ENCODE results near the gene RNU1-3.
"Not testable (repeated sequence)": the region's sequence is repeated elsewhere in the genome, so short reads cannot be mapped to it uniquely, and the experiment has no call there.

The RNU1-3 gene

DNA sequence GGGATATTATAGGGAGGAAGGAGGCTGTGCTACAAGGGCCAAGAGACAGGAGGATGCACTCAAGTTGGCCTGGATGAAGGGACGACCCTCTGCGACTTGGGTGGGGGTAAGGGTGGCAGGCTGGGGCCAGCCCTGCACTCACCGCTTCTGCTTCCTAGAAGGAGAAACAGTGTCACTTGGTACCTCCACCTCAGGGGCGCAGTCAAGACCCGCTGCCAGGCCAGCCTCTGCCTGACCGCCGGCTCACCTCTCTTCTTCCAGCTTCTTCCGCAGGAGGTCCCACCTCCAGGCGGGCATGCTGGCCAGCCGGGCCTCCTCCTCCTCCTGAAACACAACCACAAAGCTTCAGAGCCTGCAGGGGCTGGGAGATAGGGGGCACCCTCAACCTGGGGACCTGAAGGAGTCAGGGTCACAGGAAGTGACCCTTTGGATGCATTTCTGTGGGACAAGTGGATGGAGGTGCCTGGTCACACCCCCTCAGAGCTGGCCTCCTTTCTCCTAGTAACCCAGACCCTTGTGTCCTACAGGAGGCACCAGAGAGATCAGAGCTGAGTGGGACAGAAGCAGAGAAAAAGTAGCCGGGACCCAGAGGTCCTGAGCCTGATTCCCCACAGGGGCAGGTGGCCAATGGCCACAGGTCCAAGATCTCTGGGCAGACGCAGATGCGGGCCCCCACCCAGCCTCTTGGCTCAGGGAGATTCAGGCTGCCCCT, 24.4 kb upstream of the RNU1-3 start:
- H3K36me3 ChIP-seq (replicated peaks); H3K27ac ChIP-seq; in situ Hi-C loops (cut with HindIII; ENCODE audit: low pct_ligation_motif_present, low sequenced_read_pairs); H3K27me3 ChIP-seq (replicated peaks); H3K4me3 ChIP-seq (ENCODE audit: low read depth, low read length); DNase-seq: not testable (repeated sequence)

DNA sequence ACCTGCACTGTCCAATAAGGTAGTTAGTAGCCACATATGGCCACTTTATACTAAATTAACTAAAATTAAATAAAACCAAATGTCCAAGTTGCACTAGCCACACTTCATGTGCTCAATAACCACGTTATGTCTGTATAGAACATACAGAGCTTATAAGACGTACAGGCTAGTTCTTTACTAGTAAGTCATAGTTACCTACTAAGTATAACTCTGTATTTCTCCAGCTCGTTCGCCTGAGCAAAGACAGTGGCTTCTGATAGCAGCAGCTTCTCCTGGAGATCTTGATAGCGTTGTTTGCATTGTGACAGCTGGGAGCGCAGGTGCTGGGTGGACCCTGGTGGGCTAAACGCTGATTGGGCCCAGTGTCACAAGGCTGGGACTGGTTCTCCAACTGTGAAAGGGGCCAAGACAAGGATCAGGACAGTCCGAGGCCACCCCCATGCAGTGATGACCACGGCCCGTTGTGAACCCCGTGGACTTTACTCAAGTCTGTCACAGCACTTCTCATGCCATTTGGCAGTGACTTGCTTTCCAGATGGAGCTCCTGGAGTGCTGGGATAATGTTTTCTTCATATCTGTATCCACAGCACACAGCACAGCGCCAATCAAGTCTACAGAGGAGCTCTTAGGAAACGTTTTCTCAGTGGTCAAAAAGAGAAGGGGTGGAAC, 20.5 kb upstream of the RNU1-3 start:
- in situ Hi-C loops (cut with HindIII; ENCODE audit: low pct_ligation_motif_present, low sequenced_read_pairs); DNase-seq; H3K4me3 ChIP-seq (ENCODE audit: low read depth, low read length); H3K27ac ChIP-seq; H3K36me3 ChIP-seq (replicated peaks): not testable (repeated sequence)
- H3K27me3 ChIP-seq (replicated peaks), result peaks cover 12% of the 10 kb centered on the region

DNA sequence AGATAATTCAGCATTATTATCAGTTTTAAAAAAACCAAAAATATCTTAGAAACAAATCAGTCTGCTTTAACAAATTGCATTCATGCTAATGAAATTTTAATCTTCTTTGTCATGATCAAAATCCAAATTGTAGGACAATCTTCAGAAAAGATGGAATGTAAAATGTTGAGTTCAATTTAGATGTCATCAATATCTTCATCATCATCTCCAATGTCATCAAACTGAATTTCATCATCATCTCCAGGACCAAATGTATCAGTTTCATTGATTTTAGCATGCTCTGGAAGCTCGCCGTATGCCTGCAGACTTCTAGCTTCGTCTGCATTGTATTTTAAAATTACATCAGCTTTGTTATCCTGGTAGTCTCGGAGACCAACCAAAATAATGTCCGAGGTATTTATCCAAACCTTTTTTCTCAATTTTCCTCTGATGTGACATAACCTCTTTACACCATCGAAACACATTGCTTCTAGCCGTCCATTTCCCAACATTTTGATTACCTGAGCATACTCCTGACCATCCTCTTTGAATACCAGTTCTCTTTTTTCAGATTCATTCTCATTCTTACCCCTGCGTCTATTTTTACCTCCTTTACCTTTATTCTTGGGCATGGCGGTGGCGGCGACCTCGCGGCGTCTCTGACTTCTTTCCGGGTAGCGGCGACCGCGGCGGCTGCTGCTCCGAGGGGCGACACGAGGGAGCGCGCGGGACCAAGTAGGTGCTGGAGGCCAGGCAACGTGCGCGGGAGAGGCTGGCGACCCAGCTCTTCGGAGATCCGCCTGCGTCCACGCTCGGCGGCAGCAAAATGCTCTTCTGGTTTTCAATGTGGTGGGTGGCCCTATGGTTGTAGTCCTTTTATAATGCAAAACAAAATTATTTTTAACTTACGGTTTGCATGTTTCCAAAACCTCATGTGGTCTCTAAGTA, 19.0 kb upstream of the RNU1-3 start:
- DNase-seq; H3K36me3 ChIP-seq (replicated peaks); H3K4me3 ChIP-seq (ENCODE audit: low read depth, low read length); in situ Hi-C loops (cut with HindIII; ENCODE audit: low pct_ligation_motif_present, low sequenced_read_pairs); H3K27ac ChIP-seq: not testable (repeated sequence)
- H3K27me3 ChIP-seq (replicated peaks), result peaks cover 12% of the 10 kb centered on the region

GRCh38 chr1:16684738-16685337, 18.1 kb upstream of the RNU1-3 start:
- H3K4me3 ChIP-seq (ENCODE audit: low read depth, low read length); H3K27ac ChIP-seq; in situ Hi-C loops (cut with HindIII; ENCODE audit: low pct_ligation_motif_present, low sequenced_read_pairs); DNase-seq; H3K36me3 ChIP-seq (replicated peaks): not testable (repeated sequence)
- peaks cover 12% of the 10 kb centered on the region for H3K27me3 ChIP-seq (replicated peaks)
- TF ChIP-seq, protein P1, sequence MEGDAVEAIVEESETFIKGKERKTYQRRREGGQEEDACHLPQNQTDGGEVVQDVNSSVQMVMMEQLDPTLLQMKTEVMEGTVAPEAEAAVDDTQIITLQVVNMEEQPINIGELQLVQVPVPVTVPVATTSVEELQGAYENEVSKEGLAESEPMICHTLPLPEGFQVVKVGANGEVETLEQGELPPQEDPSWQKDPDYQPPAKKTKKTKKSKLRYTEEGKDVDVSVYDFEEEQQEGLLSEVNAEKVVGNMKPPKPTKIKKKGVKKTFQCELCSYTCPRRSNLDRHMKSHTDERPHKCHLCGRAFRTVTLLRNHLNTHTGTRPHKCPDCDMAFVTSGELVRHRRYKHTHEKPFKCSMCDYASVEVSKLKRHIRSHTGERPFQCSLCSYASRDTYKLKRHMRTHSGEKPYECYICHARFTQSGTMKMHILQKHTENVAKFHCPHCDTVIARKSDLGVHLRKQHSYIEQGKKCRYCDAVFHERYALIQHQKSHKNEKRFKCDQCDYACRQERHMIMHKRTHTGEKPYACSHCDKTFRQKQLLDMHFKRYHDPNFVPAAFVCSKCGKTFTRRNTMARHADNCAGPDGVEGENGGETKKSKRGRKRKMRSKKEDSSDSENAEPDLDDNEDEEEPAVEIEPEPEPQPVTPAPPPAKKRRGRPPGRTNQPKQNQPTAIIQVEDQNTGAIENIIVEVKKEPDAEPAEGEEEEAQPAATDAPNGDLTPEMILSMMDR (IDR thresholded peaks at IDR 0.05; ENCODE audit: low read depth, low read length, missing control alignments), result peak; percentile 23

GRCh38 chr1:16684152-16684551, 17.4 kb upstream of the RNU1-3 start:
- in situ Hi-C loops (cut with HindIII; ENCODE audit: low pct_ligation_motif_present, low sequenced_read_pairs); H3K36me3 ChIP-seq (replicated peaks); H3K27ac ChIP-seq; DNase-seq; H3K4me3 ChIP-seq (ENCODE audit: low read depth, low read length): not testable (repeated sequence)
- H3K27me3 ChIP-seq (replicated peaks), result peaks cover 12% of the 10 kb centered on the region

GRCh38 chr1:16682803-16683202, 16.1 kb upstream of the RNU1-3 start:
- H3K36me3 ChIP-seq (replicated peaks); H3K27ac ChIP-seq; H3K4me3 ChIP-seq (ENCODE audit: low read depth, low read length); DNase-seq; in situ Hi-C loops (cut with HindIII; ENCODE audit: low pct_ligation_motif_present, low sequenced_read_pairs): not testable (repeated sequence)
- peaks cover 14% of the 10 kb centered on the region for H3K27me3 ChIP-seq (replicated peaks)

GRCh38 chr1:16680366-16680765, 13.6 kb upstream of the RNU1-3 start:
- H3K27me3 ChIP-seq (replicated peaks); in situ Hi-C loops (cut with HindIII; ENCODE audit: low pct_ligation_motif_present, low sequenced_read_pairs); H3K27ac ChIP-seq; H3K36me3 ChIP-seq (replicated peaks); DNase-seq: not testable (repeated sequence)
- peak overlapping the region; percentile 42 for H3K4me3 ChIP-seq (ENCODE audit: low read depth, low read length)

DNA sequence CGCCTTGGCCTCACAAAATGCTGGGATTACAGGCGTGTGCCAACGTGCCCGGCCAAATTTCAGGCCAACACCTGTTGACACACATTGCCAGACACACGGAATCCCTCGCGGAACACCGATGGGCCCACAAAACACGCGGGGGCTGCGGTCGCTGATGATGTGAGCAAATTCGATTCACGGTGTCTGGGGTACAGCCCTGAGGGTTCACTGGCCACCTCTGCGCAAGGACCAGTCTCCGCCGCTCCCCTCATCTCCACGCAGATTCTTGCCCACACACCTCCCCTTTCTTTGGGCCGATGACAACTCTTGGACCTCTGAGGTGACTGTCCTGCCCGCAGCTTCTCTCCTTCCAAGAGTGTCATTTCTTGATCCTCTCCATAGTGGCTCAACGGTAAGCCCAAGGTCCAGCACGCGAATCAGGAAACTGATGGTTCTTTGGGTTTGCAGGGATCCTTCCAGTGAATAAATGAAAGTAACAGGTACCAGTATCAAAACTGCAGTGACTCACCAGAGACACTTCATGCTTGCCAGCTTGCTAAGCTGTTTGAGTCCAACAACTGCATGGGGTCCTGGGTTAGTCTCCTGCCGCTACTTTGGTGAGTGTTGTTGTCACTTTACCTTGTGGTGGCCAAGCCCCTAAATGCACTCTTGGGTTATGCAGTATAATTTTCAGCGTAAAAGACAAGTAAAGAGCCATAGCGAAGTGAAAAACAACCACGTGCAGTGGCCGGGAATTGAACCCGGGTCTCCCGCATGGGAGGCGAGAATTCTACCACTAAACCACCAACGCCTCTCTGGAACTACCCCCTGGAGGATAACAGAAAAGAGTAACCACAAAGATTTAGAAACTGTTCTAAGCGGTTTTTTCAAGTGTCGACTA, 11.0 kb upstream of the RNU1-3 start:
- TF ChIP-seq, protein P1 (IDR thresholded peaks at IDR 0.05; ENCODE audit: low read depth, low read length, missing control alignments), result no peak
- in situ Hi-C loops (cut with HindIII; ENCODE audit: low pct_ligation_motif_present, low sequenced_read_pairs), result no loop called here
- peaks cover 3% of the 10 kb centered on the region for H3K27me3 ChIP-seq (replicated peaks)
- DNase-seq, result peak; percentile 28
- no peak overlapping the region for H3K4me3 ChIP-seq (ENCODE audit: low read depth, low read length)
- H3K27ac ChIP-seq, result no peak overlapping the region
- no peaks in the 10 kb centered on the region for H3K36me3 ChIP-seq (replicated peaks)

DNA sequence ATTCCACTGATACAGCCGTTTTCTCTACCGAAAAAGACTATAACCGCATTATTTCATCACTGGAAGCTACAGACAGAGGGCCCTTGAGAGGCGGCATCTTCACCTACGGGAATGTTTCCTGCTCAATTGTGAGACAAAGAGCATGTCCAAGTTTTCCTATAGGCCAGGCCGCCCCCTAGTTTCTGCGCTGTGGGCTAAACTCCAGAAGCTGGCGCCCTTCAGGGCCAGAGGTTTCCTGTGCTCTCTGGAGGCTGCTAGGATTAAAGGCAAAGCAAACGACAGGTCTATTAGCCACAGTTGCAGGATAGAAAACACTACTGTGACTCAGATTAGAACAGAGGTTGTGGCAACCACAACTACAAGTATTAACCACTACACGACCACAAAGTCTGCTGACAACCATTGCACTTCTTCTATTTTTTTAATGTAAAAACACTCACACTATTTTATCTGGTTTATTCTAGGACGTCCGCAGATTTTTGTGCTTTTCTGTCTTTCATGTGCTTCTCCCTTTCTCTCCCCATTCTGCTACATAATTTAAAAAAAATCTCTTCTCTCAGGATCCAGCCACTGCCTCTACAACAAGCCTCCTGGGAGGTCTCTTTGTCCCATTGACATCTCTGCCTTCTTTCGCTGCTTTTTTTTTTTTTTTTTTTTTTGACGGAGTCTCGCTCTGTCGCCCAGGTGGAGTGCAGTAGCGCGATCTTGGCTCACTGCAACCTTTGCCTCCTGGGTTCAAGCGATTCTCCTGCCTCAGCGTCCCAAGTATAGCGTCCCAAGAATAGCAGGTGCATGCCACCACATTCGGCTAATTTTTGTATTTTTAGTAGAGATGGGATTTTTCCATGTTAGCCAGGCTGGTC, 10.1 kb upstream of the RNU1-3 start:
- H3K36me3 ChIP-seq (replicated peaks); H3K27ac ChIP-seq; H3K27me3 ChIP-seq (replicated peaks); in situ Hi-C loops (cut with HindIII; ENCODE audit: low pct_ligation_motif_present, low sequenced_read_pairs); H3K4me3 ChIP-seq (ENCODE audit: low read depth, low read length); DNase-seq: not testable (repeated sequence)

GRCh38 chr1:16675118-16675510, 8.4 kb upstream of the RNU1-3 start:
- in situ Hi-C loops (cut with HindIII; ENCODE audit: low pct_ligation_motif_present, low sequenced_read_pairs); H3K4me3 ChIP-seq (ENCODE audit: low read depth, low read length); H3K27me3 ChIP-seq (replicated peaks); H3K36me3 ChIP-seq (replicated peaks); H3K27ac ChIP-seq; DNase-seq: not testable (repeated sequence)

Measured in brain microvascular endothelial cell (primary cell).